ENCODE measurements around the gene ANKRD6.

ANKRD6 gene

DNA sequence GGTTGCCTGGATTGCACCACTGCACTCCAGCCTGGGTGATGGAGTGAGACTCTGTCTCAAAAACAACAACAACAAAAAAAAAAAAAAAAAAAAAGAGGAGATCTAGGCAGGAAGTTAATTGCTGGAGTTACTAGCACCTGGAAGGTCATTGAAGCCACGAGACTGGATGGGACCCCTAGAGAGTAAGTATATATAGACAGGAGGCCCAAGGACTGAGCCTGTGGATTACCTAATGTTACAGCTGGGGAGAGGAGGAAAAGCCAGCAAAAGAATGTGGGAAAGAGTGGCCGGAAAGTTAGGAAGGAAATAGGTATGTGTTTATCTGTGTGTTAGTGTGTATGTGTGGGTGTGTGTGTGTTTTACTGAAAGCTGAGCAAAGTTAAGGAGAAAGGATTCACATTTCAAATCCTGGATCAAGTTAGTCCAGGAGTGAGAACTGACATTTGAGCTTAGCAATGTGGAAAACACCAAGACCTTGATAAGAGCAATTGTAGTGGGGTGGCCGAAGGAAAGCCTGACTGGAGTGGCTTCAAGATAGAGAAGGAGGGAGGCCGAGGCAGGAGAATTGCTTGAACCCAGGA, 38.4 kb downstream of the ANKRD6 start:
- no peak for DNase-seq (ENCODE audit: low spot score)

DNA sequence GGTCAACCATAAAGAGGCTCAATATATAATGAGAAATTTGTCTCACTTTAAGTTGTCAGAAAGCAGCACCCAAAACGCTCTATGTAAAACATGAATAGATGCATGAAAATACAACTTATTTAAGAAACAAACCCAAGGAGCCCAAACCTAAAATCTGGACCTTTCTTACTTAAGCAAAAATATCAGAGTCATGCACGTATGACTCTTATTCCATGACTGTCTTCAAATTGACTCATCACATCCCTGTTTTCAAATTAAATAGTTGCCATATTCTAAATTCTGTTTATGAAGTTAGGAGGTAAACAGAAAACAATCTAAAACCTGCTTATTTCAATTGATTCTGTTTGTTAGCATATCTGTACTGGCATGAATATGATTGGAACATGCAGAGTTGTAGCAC, 42.1 kb downstream of the ANKRD6 start:
- DNase-seq (ENCODE audit: low spot score) = no peak

DNA sequence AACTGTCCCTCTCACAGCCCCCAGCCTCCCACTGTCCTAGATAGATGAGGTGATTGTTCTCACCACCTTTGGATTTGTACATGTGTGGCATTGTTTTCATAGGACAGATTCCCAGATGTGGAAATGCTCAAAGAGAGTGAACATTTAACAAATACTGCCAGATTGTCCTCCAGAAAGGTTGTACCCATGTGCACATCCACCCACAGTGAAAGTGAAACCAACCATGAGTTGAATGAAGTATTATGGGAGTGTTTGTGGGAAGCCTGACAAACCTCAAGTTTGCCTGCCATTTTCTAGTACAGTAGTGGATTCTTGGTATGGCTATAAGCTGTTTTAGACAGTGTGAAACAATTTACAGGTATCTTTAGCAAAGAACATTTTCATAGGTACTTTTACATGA, 42.7 kb downstream of the ANKRD6 start:
- DNase-seq (ENCODE audit: low spot score) = no peak

DNA sequence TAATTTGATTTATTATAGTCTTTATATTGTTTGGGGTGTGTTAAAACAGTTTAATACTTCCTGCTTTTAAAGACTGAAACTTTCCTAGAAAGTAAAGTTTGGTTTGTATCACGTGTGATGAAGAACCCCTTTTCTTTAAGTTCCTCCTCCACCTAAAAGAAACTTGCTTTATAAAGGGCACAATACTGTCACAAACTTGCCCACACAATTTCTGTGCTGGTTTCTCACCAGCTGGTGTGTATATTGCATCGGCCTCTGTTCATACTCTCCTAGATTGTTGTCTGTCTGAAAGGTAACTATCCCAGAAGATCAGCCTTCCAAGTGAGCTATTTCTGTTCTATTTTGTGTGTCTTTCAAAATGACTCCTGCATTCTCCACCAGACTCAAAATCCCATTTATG, 46.9 kb downstream of the ANKRD6 start:
- DNase-seq (ENCODE audit: low spot score) = no peak

DNA sequence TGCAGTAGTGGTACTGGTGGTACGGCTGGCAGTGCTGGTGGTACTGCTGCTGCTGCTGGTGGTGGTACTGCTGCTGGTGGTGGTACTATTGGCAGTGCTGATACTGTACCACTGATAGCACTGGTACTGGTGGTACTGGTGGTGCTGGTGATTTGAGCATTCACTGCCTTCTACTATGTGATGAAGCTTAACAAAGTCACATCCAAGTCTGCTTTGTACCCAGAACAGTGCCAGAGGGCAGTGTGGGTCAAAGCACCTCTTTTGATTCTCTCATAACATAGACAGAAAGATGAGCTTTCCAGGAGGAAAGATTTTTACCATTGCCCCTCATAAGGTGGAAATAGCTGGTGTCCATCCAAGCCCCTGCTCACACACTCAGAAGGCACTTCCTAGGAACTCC, 48.7 kb downstream of the ANKRD6 start:
- DNase-seq (ENCODE audit: low spot score) = no peak

DNA sequence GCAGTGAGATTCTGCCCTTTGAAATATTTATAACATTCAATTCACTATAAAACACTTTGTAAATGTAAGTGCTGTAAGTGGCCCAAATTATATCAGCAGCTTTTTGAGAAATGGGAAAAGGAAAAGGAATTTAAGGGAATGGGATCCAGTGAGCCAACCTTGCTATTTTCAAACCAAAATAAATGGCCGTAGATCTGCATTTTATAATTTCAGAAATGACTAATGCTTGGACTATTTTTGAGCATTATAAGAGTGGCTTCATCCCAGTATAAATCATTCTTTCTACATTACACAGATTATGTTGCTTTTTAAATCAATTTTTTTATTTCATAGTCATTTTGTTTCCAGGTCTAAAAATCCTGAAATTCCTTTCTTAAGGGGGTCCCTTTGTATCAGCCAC, 49.2 kb downstream of the ANKRD6 start:
- DNase-seq (ENCODE audit: low spot score) = no peak

DNA sequence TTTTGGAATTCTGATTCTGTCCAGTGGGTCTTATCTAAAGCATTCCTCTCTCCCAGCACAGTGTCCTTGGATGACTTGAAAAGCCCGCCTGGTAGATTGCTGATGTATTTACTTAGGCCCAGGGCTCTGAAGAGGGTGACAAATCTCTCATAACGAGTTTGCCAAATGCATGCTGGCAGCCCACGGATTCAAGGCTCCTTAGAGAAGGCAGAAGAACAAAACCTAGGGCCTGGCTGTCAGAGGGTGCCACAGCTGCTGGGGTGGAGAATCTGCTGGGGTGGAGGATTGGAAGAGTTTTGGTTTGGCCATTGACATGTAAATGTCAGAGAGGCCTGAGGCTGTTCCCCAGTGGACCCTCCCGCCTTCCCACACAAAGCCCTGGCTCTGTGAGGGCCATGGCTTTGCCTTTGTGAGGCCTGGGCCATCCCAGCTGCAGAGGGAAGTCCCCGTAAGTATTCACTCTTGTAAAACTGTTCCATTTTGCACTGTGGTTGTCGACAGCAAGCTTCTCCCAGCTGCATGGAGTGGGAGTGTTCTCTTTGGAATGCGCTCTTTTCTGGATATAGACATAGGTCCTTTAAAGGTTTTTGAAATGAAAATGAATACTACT, 50.3 kb downstream of the ANKRD6 start:
- no peak for DNase-seq (ENCODE audit: low spot score)

DNA sequence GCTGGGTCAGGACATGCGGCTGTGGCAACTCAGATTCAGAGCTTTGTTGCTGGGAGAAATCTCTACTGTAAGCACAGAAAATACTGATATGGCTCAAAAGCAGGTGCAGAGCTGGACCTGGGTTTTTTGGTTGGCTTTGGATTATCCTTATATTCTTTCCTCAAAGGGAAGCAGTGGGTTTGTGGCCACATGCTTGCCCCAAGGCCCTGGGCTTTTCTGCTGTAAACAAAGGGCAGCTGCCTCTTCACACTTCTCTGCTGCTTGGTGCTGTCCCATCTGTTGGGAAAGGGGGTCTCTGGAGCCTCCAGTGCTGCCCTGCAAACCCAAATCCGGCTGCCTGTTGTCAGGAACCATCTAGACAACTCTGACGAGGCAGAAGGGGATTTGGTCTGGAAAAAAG, 52.4 kb downstream of the ANKRD6 start:
- DNase-seq (ENCODE audit: low spot score) = no peak

DNA sequence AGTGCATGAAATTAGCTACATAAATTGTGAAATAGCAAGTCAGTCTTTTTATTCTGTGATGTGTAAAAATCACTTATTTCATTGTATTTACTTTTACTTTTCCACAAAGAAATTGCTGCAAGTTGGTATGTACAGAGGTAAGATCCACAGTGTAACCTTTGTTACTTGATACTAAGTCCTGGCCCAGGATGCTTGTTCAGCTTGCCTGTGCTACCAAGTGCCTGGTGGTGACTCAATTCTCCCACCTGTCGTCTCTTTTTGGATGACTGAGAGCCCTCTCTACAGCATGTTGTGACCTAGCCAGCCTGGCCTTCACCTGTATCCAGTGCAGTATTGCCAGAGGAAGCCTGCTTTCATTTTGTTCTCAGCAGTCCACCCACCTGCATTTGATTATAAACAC, 54.9 kb downstream of the ANKRD6 start:
- DNase-seq (ENCODE audit: low spot score) = no peak

DNA sequence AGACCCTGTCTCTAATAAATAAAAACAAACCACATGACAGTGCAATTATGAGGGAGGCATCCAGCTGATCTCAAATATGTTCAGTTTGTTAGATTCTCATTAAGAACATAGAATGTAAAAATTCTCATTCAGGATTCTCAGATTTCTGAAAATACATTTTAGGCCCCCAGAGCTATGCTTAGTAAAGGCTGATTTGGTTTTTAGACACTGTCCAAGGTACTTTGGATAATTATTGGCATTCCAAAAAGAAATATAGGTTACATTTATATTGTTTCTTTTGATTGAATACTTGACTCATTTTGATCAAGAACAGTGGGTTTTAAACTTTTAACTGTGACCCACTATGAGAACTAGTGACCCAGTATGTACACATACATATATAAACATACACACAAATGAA, 55.5 kb downstream of the ANKRD6 start:
- DNase-seq (ENCODE audit: low spot score) = no peak

DNA sequence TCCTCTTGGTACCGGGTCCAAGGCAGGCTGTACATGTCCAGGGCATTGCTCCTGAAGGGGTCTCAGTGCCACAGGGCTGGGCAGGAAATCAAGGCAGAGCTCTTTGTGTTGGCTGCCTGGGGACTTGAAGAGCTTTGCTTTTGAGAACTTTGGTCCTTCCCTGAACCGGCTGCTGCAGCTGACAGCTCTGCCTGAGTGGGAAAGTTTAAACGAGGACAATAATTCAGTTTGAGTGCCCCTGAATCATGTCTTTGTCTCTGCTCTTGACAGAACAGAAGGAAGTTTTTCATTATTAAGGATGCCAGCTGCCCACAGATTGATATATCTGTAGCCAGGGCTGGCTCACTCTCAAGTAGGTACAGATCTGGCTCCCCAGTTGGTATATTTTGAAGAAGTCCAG, 56.1 kb downstream of the ANKRD6 start:
- DNase-seq (ENCODE audit: low spot score) = no peak

DNA sequence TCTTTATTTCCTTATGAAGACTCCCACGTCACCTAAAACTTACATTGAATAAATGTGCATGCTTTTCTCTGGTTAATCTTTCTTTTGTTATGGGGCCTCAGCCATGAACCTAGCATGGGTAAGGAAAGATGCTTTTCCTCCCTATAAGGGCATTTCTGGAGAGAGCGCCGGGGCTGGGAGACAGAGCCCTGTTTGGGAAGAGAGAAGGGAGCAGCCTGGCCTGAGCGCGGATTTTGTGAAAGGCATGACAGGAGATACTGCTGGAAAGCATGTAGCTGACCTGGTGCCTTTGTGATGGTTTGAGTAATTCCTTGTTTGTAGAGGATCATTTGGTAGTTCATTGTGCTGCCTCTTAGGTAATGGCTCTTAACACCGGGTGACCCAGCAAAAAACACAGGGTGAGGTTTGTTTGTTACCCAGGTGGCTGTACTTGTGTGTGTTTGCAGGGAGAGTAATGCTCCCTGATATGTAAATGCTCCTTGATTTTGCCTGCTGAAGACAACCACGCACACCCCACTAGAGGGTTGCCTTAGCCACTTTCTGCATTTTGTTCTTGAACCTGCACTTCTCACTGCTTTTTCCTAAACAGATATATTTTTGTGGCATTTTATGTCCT, 59.2 kb downstream of the ANKRD6 start:
- DNase-seq (ENCODE audit: low spot score) = no peak

DNA sequence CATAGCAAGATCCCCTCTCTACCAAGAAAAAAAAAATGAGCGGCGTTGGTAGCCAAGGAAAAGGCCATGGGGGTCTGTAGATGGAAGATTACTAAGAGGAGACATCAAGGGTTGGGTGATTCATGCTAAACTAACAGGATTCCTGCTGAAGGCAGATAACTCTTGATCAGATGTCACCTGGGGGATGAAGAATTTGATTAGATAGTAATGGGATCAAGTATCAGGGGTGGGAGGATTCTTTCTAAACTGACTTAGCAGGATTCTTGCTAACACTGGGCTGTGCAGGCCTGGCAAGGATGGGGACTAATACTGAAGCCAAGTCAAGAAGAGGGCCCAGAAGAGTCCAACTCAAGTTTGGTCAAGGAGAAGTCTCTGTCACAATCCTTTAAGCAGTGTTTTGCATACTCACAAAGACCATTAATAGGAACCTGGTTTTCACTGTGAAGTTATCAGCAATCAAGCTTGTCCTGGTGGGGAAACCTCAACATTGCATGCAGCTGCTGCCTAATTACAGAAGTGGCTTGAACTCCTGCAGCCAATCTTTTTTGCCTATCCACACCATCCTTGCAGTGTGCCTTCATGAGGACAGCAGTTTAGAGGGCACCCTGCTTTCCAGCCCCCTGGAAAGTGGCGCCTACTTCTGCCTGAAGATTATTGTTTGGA, 61.3 kb downstream of the ANKRD6 start:
- DNase-seq (ENCODE audit: low spot score) = no peak

DNA sequence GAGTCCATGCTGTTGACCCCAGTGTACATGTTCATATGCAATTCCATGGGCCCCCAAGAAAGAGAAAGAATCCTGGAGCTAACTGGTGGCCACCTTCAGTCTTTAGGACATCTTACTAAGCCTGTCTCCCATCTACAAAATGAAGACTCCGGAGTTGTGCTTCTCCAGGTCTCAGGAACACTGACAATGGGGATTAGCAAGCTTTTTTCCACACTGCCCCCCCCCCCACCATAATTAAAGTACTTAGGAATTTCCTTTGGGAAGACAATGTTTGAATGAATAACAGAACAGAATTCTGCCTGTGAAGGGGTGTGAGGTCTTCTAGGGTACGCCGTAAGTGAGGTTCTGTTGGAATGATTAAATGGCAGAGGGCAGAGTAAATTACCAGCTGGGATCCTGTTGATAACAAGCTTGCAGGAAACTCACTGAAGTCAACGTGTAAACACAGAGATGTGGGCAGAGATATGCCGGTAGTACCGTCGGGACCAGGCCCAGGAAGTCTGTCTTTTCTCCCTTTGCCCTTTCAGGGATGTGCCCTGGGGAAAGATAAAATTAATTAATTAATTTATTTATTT, 63.1 kb downstream of the ANKRD6 start:
- no peak for DNase-seq (ENCODE audit: low spot score)

DNA sequence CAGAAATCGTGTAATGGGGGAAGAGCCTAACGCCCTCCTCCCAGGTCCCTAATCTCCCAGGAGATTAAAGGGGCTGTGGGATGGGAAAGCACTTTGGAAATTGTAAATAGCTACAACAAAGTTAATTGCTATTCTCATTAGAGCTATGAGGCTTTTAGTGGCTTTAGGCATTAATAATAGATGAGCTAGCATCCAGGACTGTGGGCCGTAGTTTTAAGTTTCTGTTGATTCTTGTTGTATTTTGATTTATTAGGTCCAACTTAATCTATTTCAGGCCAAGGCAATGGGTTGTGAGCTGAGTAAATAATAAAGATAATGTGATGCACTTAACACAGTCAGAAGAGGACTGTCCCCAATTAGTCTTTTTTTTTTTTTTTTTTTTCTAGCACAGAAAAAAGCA, 67.7 kb downstream of the ANKRD6 start:
- no peak for DNase-seq (ENCODE audit: low spot score)

DNA sequence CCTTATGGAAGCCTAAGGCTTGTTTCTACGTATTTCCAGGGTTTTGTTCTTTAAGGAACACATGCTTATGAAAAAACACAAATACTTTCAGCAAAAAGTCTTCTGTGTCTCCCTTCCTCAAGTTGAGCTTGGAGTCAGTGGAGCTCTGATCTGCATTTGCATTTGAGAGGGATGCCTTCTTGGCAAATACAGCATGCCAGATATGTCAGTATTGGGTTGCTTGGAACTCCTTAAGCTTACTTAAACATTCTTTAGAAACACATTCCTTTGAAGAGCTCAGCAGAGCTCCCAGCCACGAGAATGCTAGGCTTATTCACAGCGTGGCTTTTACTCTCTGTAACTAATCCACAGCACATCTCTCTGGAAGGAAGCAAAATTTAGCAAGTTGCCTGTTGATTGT, 68.3 kb downstream of the ANKRD6 start:
- no peak for DNase-seq (ENCODE audit: low spot score)

DNA sequence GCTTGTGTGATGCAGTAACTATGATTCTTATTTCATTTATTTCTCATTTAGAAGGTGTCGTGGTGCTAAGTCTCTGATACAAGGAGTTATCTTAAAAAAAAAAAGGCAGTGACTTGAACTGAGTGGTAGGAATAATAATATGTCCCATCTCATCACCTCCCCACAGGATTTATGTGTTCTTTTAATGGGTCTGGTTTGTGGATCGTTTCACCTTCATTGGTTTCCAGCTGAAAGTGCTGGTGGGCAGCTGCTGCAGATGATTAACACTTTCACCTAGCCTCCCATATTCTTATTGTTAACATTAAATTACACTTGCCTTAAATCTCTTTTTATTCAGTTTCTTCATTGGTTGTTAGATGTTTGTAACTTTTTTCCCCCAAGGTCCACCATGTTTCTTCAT, 68.8 kb downstream of the ANKRD6 start:
- no peak for DNase-seq (ENCODE audit: low spot score)

DNA sequence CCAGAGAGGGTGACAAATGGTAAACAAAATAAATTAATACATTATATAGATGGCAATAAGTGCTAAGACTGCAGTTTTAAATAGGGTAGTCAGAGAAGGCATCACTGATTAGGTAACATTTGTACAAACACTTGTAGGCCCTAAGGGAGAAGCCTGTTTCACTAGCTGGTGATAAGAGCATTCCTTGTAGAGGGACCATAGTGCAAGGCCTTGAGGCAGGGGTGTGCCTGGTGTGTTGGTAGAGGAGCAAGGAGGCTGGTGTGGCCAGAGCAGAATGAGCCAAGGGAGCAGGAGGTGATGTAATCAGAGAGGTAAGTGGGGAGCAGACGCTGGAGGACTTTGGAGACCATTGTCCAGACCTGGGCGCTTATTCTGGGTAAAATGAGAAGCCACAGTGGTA, 70.7 kb downstream of the ANKRD6 start:
- no peak for DNase-seq (ENCODE audit: low spot score)

DNA sequence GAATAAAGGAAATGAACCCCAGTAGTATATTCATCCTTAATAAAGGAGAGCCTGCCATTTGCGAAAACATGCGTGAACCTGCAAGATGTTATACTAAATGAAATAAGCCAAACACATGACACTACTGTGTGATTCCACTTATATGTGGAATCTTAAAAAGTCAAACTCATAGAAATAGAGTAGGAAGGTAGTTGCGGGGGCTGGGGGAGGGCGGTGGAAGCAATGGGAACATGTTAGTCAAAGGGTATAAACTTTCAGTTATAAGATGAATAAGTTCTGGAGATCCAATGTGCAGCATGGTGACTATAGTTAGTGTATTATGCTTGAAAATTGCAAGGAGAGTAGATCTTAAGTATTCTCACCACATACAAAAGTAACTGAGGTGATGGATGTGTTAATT, 72.9 kb downstream of the ANKRD6 start:
- no peak for DNase-seq (ENCODE audit: low spot score)

DNA sequence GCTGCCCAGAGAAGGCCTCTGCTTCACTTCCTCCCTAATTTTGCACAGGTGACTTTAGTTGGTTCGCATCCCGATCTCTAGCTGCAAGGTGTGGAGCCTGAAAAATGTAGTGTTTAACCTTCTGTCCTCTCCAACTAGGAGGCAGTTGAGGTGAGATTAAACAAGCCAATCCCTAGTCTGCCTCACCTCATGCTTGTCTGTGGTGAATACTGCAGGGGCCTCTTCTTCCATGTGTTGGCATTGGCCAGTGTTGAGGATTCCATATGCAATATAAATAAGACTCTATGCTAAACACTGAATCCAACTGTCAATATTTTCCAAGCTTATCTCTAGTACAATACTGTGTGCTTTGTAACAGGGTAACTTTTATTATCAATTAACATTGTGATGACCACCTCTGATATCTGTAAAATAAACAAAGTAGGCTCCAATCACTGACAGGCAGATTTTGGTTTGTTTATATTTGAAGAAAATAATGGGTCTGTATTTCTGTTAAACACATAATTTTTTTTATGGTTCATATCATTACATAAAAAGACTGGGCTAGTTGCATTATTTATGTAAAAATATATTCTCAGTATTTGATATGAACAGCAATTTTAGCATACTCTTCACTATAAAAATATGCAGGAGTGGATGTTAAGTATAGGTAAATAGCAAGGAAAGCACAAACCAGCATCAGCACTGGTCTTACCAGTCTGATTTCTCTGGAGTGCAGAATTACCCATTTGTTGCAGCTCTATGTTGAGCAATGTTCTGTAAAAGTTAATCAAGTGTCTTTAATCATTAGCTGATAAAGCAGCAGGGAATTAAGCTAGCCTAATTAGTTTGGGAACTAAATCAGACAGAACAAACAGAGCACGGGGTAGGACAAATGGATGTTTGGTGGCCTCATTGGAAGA, 74.0 kb downstream of the ANKRD6 start:
- DNase-seq (ENCODE audit: low spot score) = no peak

DNA sequence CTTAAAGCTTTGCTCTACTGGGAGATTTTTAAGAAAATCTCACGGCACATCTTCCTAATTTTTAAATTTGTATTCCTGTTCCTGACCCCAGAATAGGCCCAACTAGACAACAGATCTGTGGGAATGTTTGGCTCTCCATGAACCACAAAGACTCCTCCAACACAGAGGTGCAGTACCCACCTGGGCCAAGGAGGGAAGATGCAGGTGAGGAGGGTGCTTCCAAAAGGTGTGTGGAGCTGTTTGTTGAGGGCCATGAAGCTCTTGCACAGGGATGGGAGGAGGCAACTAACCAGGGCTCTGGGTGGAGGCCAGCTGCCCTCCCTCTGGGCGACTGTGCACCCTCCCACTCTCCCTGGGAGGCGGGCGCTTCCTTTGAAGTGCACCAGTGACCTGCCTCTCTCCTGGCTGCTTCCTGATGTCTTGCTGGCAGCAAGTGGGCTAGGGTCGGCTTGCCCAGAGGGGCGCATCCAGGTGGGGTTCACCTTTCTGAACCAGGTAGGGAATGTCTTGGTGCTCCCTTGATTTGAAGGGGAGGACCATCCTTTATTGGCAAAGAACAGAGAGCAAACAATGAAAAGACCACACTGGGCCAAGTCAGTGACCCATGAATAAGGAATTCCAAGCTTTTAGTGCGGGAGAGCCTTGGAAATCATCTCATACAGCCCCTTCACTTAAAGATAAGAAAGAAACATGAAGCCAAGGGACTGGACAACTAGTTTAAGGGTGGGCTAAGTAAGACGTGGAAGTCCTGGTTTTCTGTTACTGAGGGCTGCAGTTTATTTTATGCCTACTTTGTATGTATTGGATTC, 76.0 kb downstream of the ANKRD6 start:
- no peak for DNase-seq (ENCODE audit: low spot score)
